Liver (tissue), 3 donors: ENCODE results near the gene SHC2.

Source experiments
- EGR1 ChIP-seq, 2 donors: IDR thresholded peaks; 2 replicates each; pipeline ENCODE4 v1.6.1; 2016 to 2018; ENCODE audit warnings: antibody characterized with exemption in 2 of 2, low read depth in 2 of 2
- JUND ChIP-seq, 2 donors: IDR thresholded peaks; 2 replicates each; pipeline ENCODE4 v1.6.1; 2016; ENCODE audit warnings: antibody characterized with exemption in 2 of 2
- NR2F2 ChIP-seq: IDR thresholded peaks from 2 replicates; pipeline ENCODE4 v1.6.1; 2016; ENCODE audit warnings: antibody characterized with exemption
- RAD21 ChIP-seq, 2 donors: IDR thresholded peaks; 2 replicates each; pipeline ENCODE4 v1.6.1; 2016; ENCODE audit warnings: antibody characterized with exemption in 2 of 2, mild to moderate bottlenecking in 2 of 2
- SP1 ChIP-seq: IDR thresholded peaks from 2 replicates; pipeline ENCODE4 v1.6.1; 2018; ENCODE audit warnings: antibody characterized with exemption, mild to moderate bottlenecking
- TAF1 ChIP-seq: conservative IDR thresholded peaks from 2 replicates; pipeline ENCODE4 v1.6.1; 2016; ENCODE audit warnings: antibody characterized with exemption, mild to moderate bottlenecking
- YY1 ChIP-seq: IDR thresholded peaks from 2 replicates; pipeline ENCODE4 v1.6.1; 2016; ENCODE audit warnings: antibody characterized with exemption, mild to moderate bottlenecking
- TF ChIP-seq, protein P1 (sequence below): IDR thresholded peaks from 2 replicates; pipeline ENCODE4 v1.6.1; 2016; ENCODE audit warnings: antibody characterized with exemption, mild to moderate bottlenecking
- TF ChIP-seq, protein P2 (sequence below): IDR thresholded peaks from 2 replicates; pipeline ENCODE4 v1.6.1; 2016; ENCODE audit warnings: antibody characterized with exemption
- TF ChIP-seq, protein P3 (sequence below): fragments of 150-350 bp; IDR thresholded peaks from 2 replicates; pipeline ENCODE4 v1.5.1; 2017; ENCODE audit warnings: improper control_type of control experiment, low read depth, low read length; ENCODE audit not compliant: missing input control
- TF ChIP-seq, protein P4 (sequence below): IDR thresholded peaks from 2 replicates; pipeline ENCODE4 v1.6.1; 2016; ENCODE audit warnings: antibody characterized with exemption
- donor health status: healthy.
- donor health status: healthy.

DNA sequence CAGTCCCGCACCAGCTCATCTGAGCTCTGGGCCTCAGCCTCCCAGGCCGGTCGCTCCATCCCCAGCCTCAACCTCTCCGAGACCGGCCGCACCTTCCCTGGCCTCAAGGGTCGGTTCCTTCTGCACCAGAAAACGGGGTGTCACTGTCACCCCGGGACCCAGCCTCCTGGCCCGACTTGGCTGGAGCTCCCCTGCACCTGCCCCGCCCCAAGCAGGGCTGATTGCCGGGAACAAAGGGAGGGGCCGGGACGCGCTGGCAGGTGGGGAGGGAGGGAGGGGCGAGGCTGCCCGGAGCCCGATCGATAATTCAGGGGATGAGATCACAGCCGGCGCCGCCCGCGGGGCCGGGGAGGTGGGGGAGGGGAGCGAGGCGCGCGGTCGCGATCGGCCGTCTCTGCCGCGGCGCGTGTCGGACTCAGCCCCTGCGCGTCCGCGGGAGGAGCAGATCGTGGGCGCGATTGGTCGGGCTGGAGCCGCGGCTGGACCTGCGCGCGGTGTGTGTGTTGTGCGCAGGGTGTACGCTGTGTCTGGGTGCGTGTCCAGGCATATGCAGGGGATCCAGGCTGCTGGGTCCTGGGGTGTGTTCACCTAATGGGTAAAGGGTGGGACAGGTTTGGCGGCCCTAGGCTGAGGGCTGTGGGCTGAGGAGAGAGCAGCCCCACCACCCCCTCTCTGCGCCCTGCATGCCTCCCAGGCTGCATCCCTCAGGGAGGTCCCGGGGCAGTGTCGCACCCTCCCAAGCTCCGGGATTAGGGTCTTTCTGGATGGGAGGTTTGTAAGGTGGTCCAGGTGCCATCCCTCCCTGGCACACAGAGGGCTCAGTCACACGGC lies 1.1 kb upstream of the SHC2 start:
- TF ChIP-seq YY1 (peak; percentile 25), SP1 (peak; percentile 28), TAF1 (no peak), RAD21 (IDR thresholded peaks at IDR 0.05) (peak in 1 of 2 donors; percentile 6), NR2F2 (no peak), JUND (IDR thresholded peaks at IDR 0.05) (peak in 1 of 2 donors; percentile 20), EGR1 (IDR thresholded peaks at IDR 0.05; ENCODE audit: low read depth in 2 of 2) (no peak)
- TF ChIP-seq, protein P1, sequence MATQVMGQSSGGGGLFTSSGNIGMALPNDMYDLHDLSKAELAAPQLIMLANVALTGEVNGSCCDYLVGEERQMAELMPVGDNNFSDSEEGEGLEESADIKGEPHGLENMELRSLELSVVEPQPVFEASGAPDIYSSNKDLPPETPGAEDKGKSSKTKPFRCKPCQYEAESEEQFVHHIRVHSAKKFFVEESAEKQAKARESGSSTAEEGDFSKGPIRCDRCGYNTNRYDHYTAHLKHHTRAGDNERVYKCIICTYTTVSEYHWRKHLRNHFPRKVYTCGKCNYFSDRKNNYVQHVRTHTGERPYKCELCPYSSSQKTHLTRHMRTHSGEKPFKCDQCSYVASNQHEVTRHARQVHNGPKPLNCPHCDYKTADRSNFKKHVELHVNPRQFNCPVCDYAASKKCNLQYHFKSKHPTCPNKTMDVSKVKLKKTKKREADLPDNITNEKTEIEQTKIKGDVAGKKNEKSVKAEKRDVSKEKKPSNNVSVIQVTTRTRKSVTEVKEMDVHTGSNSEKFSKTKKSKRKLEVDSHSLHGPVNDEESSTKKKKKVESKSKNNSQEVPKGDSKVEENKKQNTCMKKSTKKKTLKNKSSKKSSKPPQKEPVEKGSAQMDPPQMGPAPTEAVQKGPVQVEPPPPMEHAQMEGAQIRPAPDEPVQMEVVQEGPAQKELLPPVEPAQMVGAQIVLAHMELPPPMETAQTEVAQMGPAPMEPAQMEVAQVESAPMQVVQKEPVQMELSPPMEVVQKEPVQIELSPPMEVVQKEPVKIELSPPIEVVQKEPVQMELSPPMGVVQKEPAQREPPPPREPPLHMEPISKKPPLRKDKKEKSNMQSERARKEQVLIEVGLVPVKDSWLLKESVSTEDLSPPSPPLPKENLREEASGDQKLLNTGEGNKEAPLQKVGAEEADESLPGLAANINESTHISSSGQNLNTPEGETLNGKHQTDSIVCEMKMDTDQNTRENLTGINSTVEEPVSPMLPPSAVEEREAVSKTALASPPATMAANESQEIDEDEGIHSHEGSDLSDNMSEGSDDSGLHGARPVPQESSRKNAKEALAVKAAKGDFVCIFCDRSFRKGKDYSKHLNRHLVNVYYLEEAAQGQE: no peak
- TF ChIP-seq, protein P2, sequence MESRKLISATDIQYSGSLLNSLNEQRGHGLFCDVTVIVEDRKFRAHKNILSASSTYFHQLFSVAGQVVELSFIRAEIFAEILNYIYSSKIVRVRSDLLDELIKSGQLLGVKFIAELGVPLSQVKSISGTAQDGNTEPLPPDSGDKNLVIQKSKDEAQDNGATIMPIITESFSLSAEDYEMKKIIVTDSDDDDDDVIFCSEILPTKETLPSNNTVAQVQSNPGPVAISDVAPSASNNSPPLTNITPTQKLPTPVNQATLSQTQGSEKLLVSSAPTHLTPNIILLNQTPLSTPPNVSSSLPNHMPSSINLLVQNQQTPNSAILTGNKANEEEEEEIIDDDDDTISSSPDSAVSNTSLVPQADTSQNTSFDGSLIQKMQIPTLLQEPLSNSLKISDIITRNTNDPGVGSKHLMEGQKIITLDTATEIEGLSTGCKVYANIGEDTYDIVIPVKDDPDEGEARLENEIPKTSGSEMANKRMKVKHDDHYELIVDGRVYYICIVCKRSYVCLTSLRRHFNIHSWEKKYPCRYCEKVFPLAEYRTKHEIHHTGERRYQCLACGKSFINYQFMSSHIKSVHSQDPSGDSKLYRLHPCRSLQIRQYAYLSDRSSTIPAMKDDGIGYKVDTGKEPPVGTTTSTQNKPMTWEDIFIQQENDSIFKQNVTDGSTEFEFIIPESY: no peak
- TF ChIP-seq, protein P3, sequence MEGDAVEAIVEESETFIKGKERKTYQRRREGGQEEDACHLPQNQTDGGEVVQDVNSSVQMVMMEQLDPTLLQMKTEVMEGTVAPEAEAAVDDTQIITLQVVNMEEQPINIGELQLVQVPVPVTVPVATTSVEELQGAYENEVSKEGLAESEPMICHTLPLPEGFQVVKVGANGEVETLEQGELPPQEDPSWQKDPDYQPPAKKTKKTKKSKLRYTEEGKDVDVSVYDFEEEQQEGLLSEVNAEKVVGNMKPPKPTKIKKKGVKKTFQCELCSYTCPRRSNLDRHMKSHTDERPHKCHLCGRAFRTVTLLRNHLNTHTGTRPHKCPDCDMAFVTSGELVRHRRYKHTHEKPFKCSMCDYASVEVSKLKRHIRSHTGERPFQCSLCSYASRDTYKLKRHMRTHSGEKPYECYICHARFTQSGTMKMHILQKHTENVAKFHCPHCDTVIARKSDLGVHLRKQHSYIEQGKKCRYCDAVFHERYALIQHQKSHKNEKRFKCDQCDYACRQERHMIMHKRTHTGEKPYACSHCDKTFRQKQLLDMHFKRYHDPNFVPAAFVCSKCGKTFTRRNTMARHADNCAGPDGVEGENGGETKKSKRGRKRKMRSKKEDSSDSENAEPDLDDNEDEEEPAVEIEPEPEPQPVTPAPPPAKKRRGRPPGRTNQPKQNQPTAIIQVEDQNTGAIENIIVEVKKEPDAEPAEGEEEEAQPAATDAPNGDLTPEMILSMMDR: no peak
- TF ChIP-seq, protein P4, sequence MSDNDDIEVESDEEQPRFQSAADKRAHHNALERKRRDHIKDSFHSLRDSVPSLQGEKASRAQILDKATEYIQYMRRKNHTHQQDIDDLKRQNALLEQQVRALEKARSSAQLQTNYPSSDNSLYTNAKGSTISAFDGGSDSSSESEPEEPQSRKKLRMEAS: no peak
